Psoas muscle (tissue), 8 donors: ENCODE results near the gene OR4N2. TPM values are rescaled to one million over a fixed set of nuclear protein-coding genes. Genes with fewer than 3 reads are reported as not detected.
"Not testable (repeated sequence)": the region's sequence is repeated elsewhere in the genome, so short reads cannot be mapped to it uniquely, and the experiment has no call there.

ENCODE experiments used
- ATAC-seq, 4 donors: fragments of 200-7000 bp; cut with Tn5 transposase; one replicate each; pipeline ENCODE4 v1.9.1; 2020; ENCODE audit warnings: moderate library complexity in 3 of 4, mild to moderate bottlenecking in 2 of 4
- DNase-seq, 2 donors: peaks; one replicate each; pipeline ENCODE4 v3.0.0-alpha.2; 2020
- H3K27ac ChIP-seq: fragments of 200-600 bp; one replicate; pipeline ENCODE4 v1.8.0; 2022
- H3K27me3 ChIP-seq, 3 donors: fragments of 200-600 bp in 1 of 3; one replicate each; pipeline versions ENCODE4 v1.6.1 to v1.8.0; 2013 to 2022; ENCODE audit warnings: low read length in 2 of 3, mild to moderate bottlenecking in 2 of 3, moderate library complexity in 1 of 3; ENCODE audit not compliant: insufficient read depth in 3 of 3
- H3K36me3 ChIP-seq, 2 donors: fragments of 200-600 bp in 1 of 2; one replicate each; pipeline versions ENCODE4 v1.6.1 to v1.8.0; 2013 to 2022; ENCODE audit warnings: low read depth in 1 of 2, mild to moderate bottlenecking in 1 of 2, moderate library complexity in 1 of 2; ENCODE audit not compliant: insufficient read depth in 1 of 2
- H3K4me1 ChIP-seq: fragments of 200-600 bp; one replicate; pipeline ENCODE4 v1.8.0; 2022
- H3K4me3 ChIP-seq: fragments of 200-600 bp; one replicate; pipeline ENCODE4 v1.8.0; 2022; ENCODE audit warnings: mild to moderate bottlenecking
- H3K9me3 ChIP-seq: fragments of 200-600 bp; one replicate; pipeline ENCODE4 v1.8.0; 2022
- CTCF ChIP-seq: fragments of 200-600 bp; IDR thresholded peaks from one replicate; pipeline ENCODE4 v1.8.0; 2022; ENCODE audit warnings: antibody characterized with exemption
- WGBS, 3 donors: extraction: QIAGEN DNeasy Blood & Tissue Kit; methylation state at CpG; one replicate each; pipeline versions ENCODE4 v1.1.6 to v1.1.7; 2013; 5-methylcytosine and 5-hydroxymethylcytosine counted together
- intact Hi-C, 2 donors: fragments of 100-400 bp; cut with DNase I; formaldehyde crosslinking; loops; one replicate each; pipeline versions ENCODE4 v1.11.0 to v1.14.2; 2022
- polyA plus RNA-seq, 3 donors: library from polyadenylated mRNA; stranded (reverse); fragments of 200-250 nt; gene quantifications; one replicate each; pipeline ENCODE4 v1.2.3, GENCODE V29; 2013
- total RNA-seq, 4 donors: library from RNA; stranded (reverse); fragmentation: NEBNext Ultra II Directional in 2 of 4; extraction: Animal tissue kit (Norgen Biotek cat#: 25700) in 2 of 4; gene quantifications; one replicate each; pipeline versions ENCODE4 v1.2.1 to v1.2.4, GENCODE V29; 2021 to 2023
- donor health status: healthy with polysubstance abuse.
- donor health status: DM: no; HTN: no; CAD: no; lungs with moderate emphysema.
- donor health status: Bipolar disorder and iron deficiency.
- donor health status: healthy.
- donor health status: DM: yes; HTN: yes; CAD: no.
- donor health status: DM: no; HTN: no; CAD: no.
- donor health status: DM: no; HTN: no; CAD: no.
- donor health status: DM: yes; HTN: yes; CAD: no.

OR4N2 gene
- total and polyA plus RNA-seq, 7 donors, result not detected

- intact Hi-C loops, result no loop called here
- WGBS, 3 donors, result 76 to 78% (median 77%) methylated on average over 17 of the region's 17 CpGs
- H3K27ac ChIP-seq, result no peak overlapping the region
- DNase-seq (peak in 1 of 2 donors; percentile 53), ATAC-seq (no peak)
- no peak overlapping the region for H3K4me3 ChIP-seq
- H3K9me3 ChIP-seq, result no peaks in the 10 kb centered on the region
- TF ChIP-seq CTCF, result no peak
- H3K4me1 ChIP-seq, result no peaks in the 10 kb centered on the region
- no peaks in the 10 kb centered on the region for H3K27me3 ChIP-seq
- H3K36me3 ChIP-seq, result no peaks in the 10 kb centered on the region
Observed at GRCh38 chr14:19800282-19801117, 3.1 kb upstream of the OR4N2 start.

GRCh38 chr14:19801118-19801464 is 2.5 kb upstream of the OR4N2 start:
- Histone ChIP-seq H3K27me3 (no peaks in the 10 kb centered on the region), H3K27ac (no peak overlapping the region), H3K36me3 (no peaks in the 10 kb centered on the region), H3K4me1 (no peaks in the 10 kb centered on the region), H3K4me3 (no peak overlapping the region), H3K9me3 (no peaks in the 10 kb centered on the region)
- WGBS, 3 donors, result 76 to 78% (median 77%) methylated on average over 13 of the region's 13 CpGs
- ATAC-seq (no peak), DNase-seq (peak in 1 of 2 donors; percentile 20)
- TF ChIP-seq CTCF, result no peak
- intact Hi-C loops, result no loop called here

- ATAC-seq, H3K4me1 ChIP-seq, H3K36me3 ChIP-seq, DNase-seq, intact Hi-C loops, H3K27me3 ChIP-seq, H3K27ac ChIP-seq, H3K4me3 ChIP-seq: not testable (repeated sequence)
- 46 to 54% (median 51%) methylated on average over 4 of the region's 4 CpGs for WGBS, 3 donors
- H3K9me3 ChIP-seq, result peaks cover 16% of the 10 kb centered on the region
Observed at GRCh38 chr14:19813171-19813920, 9.8 kb downstream of the OR4N2 start.

- H3K9me3 ChIP-seq, ATAC-seq, H3K36me3 ChIP-seq, H3K4me3 ChIP-seq, intact Hi-C loops, H3K27ac ChIP-seq, DNase-seq, H3K4me1 ChIP-seq, H3K27me3 ChIP-seq: not testable (repeated sequence)
- 33 to 75% (median 56%) methylated on average over 1 of the region's 1 CpG for WGBS, 3 donors
Observed at GRCh38 chr14:19819879-19820278, 16.3 kb downstream of the OR4N2 start.

GRCh38 chr14:19821016-19821415 is 17.4 kb downstream of the OR4N2 start:
- H3K27ac ChIP-seq, H3K36me3 ChIP-seq, H3K27me3 ChIP-seq, intact Hi-C loops, ATAC-seq, H3K4me3 ChIP-seq, H3K4me1 ChIP-seq, H3K9me3 ChIP-seq, DNase-seq: not testable (repeated sequence)
- 64 to 70% (median 67%) methylated on average over 5 to 6 of the region's 6 CpGs for WGBS, 3 donors

- Histone ChIP-seq H3K36me3 (no peaks in the 10 kb centered on the region), H3K4me3 (no peak overlapping the region), H3K4me1 (no peaks in the 10 kb centered on the region), H3K9me3 (no peaks in the 10 kb centered on the region), H3K27me3 (no peaks in the 10 kb centered on the region), H3K27ac (no peak overlapping the region)
- no peak for DNase-seq
- intact Hi-C loops, result no loop called here
- TF ChIP-seq CTCF, result no peak
- ATAC-seq, result no peak
- WGBS, 3 donors, result 29 to 48% (median 47%) methylated on average over 1 of the region's 1 CpG
Observed at GRCh38 chr14:19823178-19823577, 19.6 kb downstream of the OR4N2 start.
